Measurements from ENCODE around the gene MKNK1. TPM values are rescaled to one million over a fixed set of nuclear protein-coding genes. Genes with fewer than 3 reads are reported as not detected.

The MKNK1 gene
- total and polyA plus RNA-seq, 2 of the 8 experiments (the other 6 are each of a cell fraction or from before 2014, with no cell fraction given) = 13.9 to 21.5 TPM

DNA sequence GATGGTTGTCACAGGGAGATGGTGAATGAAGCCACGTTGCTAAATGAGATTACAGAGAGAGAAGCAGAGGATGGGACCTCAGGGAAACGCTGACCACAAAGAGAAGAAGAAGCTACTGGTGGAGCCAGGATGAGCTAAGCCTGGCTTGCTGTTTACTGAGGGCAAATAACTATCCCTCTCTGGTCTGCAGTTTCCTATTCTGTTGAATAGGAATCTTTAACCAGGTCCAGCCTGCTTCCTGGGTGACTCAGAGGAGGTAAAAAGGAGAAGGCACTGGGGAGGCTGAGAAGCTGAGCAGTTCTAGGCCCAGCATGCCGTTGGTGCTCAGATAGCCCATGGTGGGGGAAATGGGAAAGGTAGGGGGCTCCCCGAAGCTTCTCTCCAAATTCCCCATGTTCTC lies 84.9 kb downstream of the MKNK1 start:
- CTCF ChIA-PET (ENCODE audit: partially characterized antibody) = interaction anchor here (1.9 to 18.9 kb wide), 6 partner anchors 11 to 77 kb away, joined by 5 to 287 read pairs (median 76); partner anchors contain the start of gene DMBX1
- Histone ChIP-seq H2BK20ac (ENCODE audit: low read length) (no peak overlapping the region; the same call in 1 of the 2 replicates), H3K4me1 (replicated peaks in 1 of 4; ENCODE audit: control insufficient read depth in 3 of 4, insufficient read depth in 4 of 4, low read length in 3 of 4) (peaks cover 23 to 44% (median 31%) of the 10 kb centered on the region in 4 experiments), H2AK5ac (ENCODE audit: low read depth, low read length) (peak overlapping the region; percentile 94; the same call in 1 of the 2 replicates), H3K79me2 (ENCODE audit: control insufficient read depth in 1 of 2, insufficient read depth in 2 of 2, low read length in 2 of 2) (no peaks in the 10 kb centered on the region), H3K23ac (ENCODE audit: insufficient read length) (no peak overlapping the region), H2BK12ac (ENCODE audit: low read depth, low read length) (0 out of 2 replicates have a peak overlapping the region, but pooled peaks have one; percentile 55), H4K20me1 (replicated peaks in 1 of 2; ENCODE audit: control insufficient read depth in 1 of 2, insufficient read depth in 2 of 2, low read length in 2 of 2) (peaks cover 0 to 2% of the 10 kb centered on the region in 2 experiments), H3K4me3 (ENCODE audit: extremely low read depth in 1 of 4, insufficient read depth in 2 of 4, low read depth in 3 of 4, low read length in 4 of 4) (no peak overlapping the region), H3K14ac (ENCODE audit: insufficient read length) (no peak overlapping the region), H3K4ac (replicated peaks; ENCODE audit: insufficient read length, low read depth, low read length) (no peak overlapping the region), H3K36me3 (ENCODE audit: control insufficient read depth in 2 of 4, insufficient read depth in 4 of 4, low read length in 3 of 4) (no peaks in the 10 kb centered on the region), H3K56ac (replicated peaks; ENCODE audit: insufficient read length, low read depth, low read length) (no peak overlapping the region), H2BK120ac (replicated peaks; ENCODE audit: low read depth, low read length) (no peak overlapping the region), H4K5ac (ENCODE audit: insufficient read length, low read depth, low read length) (no peak overlapping the region), H2BK5ac (ENCODE audit: low read depth, low read length) (no peak overlapping the region), H3K9ac (replicated peaks in 1 of 4; ENCODE audit: extremely low read depth in 1 of 4, low read depth in 3 of 4, low read length in 3 of 4) (no peak overlapping the region), H3K27me3 (replicated peaks in 1 of 4; ENCODE audit: control insufficient read depth in 3 of 4, extremely low read depth in 1 of 4, insufficient read depth in 3 of 4, low read length in 3 of 4) (peaks cover under 1 to 40% (median 19%) of the 10 kb centered on the region in 4 experiments), H2AFZ (ENCODE audit: low read length) (no peak overlapping the region), H3K23me2 (ENCODE audit: low read depth, low read length) (no peaks in the 10 kb centered on the region), H3K79me1 (ENCODE audit: low read depth, low read length) (no peaks in the 10 kb centered on the region), H4K91ac (replicated peaks; ENCODE audit: insufficient read length, low read length) (no peak overlapping the region), H3K27ac (ENCODE audit: low read depth, low read length) (no peak overlapping the region), H3K9me3 (ENCODE audit: insufficient read depth in 2 of 2, low read depth in 1 of 2, low read length in 1 of 2) (no peaks in the 10 kb centered on the region), H2BK15ac (ENCODE audit: low read length) (0 out of 2 replicates have a peak overlapping the region, but pooled peaks have one; percentile 40), H3K18ac (ENCODE audit: extremely low read depth, low read length) (no peak overlapping the region), H3K4me2 (ENCODE audit: insufficient read depth in 1 of 2, low read depth in 2 of 2, low read length in 2 of 2) (0 out of 4 replicates have a peak overlapping the region, but pooled peaks of 1 of the 2 experiments have one; percentile 3), H4K8ac (ENCODE audit: extremely low read depth, insufficient read depth, low read length) (no peak overlapping the region)
- FAIRE-seq (no peak), DNase-seq (ENCODE audit: low read depth in 1 of 2, low spot score in 2 of 2) (no peak)
- WGBS, 2 experiments (ENCODE audit: extremely low coverage in 1 of 2, insufficient coverage in 1 of 2, insufficient read length in 1 of 2, insufficient replicate concordance in 2 of 2, low coverage in 1 of 2, low lambda C conversion rate in 2 of 2, missing lambda C conversion rate in 1 of 2) = 89% methylated on average over 4 of the region's 4 CpGs; no CpG with 5 or more reads in 1 of the 2 experiments
- POLR2A ChIA-PET (ENCODE audit: partially characterized antibody) = interaction anchor here (0.8 to 0.9 kb wide), 2 partner anchors 37 to 106 kb away, joined by 3 read pairs; no protein-coding TSS in a partner anchor
- no peak for TF ChIP-seq CTCF (IDR thresholded peaks at IDR 0.05; ENCODE audit: control extremely low read depth in 1 of 3, insufficient read depth in 1 of 3, low read depth in 1 of 3, low read length in 3 of 3)
- no peak for TF ChIP-seq SP4 (IDR thresholded peaks at IDR 0.05; ENCODE audit: low read length)
- no peak for TF ChIP-seq GABPA (IDR thresholded peaks at IDR 0.05; ENCODE audit: borderline replicate concordance, insufficient read depth, low read length)
- TF ChIP-seq CBX5 (IDR thresholded peaks at IDR 0.05; ENCODE audit: low read depth, low read length) = no peak
- TF ChIP-seq RXRA (IDR thresholded peaks at IDR 0.05; ENCODE audit: insufficient read depth, low read depth, low read length) = no peak
- no peak for TF ChIP-seq SAP30 (IDR thresholded peaks at IDR 0.05; ENCODE audit: insufficient read depth, insufficient replicate concordance, low read length)
- TF ChIP-seq BRCA1 (IDR thresholded peaks at IDR 0.05; ENCODE audit: low read depth, low read length) = no peak
- TF ChIP-seq, protein P1, sequence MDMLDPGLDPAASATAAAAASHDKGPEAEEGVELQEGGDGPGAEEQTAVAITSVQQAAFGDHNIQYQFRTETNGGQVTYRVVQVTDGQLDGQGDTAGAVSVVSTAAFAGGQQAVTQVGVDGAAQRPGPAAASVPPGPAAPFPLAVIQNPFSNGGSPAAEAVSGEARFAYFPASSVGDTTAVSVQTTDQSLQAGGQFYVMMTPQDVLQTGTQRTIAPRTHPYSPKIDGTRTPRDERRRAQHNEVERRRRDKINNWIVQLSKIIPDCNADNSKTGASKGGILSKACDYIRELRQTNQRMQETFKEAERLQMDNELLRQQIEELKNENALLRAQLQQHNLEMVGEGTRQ (IDR thresholded peaks at IDR 0.05; ENCODE audit: low read length) = no peak
- no peak for TF ChIP-seq TAF7 (optimal IDR thresholded peaks at IDR 0.05; ENCODE audit: borderline replicate concordance, low read depth, low read length)

All from H1 (cell line).